Neural cell (in vitro differentiated cells): ENCODE data around the gene TMPRSS6.

Experiments used
- CTCF ChIP-seq: fragments of 450-650 bp; IDR thresholded peaks from 2 replicates; pipeline ENCODE4 v1.5.1; 2014; ENCODE audit warnings: antibody characterized with exemption, mild to moderate bottlenecking, moderate library complexity; ENCODE audit not compliant: poor library complexity, severe bottlenecking
- EP300 ChIP-seq: fragments of 450-650 bp; conservative IDR thresholded peaks from 2 replicates; pipeline ENCODE4 v1.6.1; 2014; ENCODE audit warnings: antibody characterized with exemption, mild to moderate bottlenecking, moderate library complexity; ENCODE audit not compliant: poor library complexity, severe bottlenecking
- EZH2 ChIP-seq: fragments of 200-600, 300-800 bp; shearing (Covaris generic), sonication (generic); IDR thresholded peaks from 2 replicates; pipeline ENCODE4 v1.6.1; 2014; ENCODE audit warnings: antibody characterized with exemption, low read length, borderline replicate concordance, mild to moderate bottlenecking; ENCODE audit not compliant: insufficient read depth, poor library complexity, severe bottlenecking
- MXI1 ChIP-seq: fragments of 450-650 bp; conservative IDR thresholded peaks from 2 replicates; pipeline ENCODE4 v1.6.1; 2014; ENCODE audit warnings: antibody characterized with exemption, mild to moderate bottlenecking; ENCODE audit not compliant: poor library complexity, severe bottlenecking
- POLR2AphosphoS5 ChIP-seq: IDR thresholded peaks from 2 replicates; pipeline ENCODE4 v1.6.1; 2012
- RAD21 ChIP-seq: fragments of 450-650 bp; conservative IDR thresholded peaks from 2 replicates; pipeline ENCODE4 v1.6.1; 2014; ENCODE audit warnings: antibody characterized with exemption, mild to moderate bottlenecking, moderate library complexity
- SMC3 ChIP-seq: fragments of 450-650 bp; conservative IDR thresholded peaks from 2 replicates; pipeline ENCODE4 v1.6.1; 2014; ENCODE audit warnings: antibody characterized with exemption, mild to moderate bottlenecking, moderate library complexity; ENCODE audit not compliant: poor library complexity
- TF ChIP-seq, protein P1 (sequence below): IDR thresholded peaks from 2 replicates; pipeline ENCODE4 v1.6.1; 2012; ENCODE audit warnings: borderline replicate concordance

DNA sequence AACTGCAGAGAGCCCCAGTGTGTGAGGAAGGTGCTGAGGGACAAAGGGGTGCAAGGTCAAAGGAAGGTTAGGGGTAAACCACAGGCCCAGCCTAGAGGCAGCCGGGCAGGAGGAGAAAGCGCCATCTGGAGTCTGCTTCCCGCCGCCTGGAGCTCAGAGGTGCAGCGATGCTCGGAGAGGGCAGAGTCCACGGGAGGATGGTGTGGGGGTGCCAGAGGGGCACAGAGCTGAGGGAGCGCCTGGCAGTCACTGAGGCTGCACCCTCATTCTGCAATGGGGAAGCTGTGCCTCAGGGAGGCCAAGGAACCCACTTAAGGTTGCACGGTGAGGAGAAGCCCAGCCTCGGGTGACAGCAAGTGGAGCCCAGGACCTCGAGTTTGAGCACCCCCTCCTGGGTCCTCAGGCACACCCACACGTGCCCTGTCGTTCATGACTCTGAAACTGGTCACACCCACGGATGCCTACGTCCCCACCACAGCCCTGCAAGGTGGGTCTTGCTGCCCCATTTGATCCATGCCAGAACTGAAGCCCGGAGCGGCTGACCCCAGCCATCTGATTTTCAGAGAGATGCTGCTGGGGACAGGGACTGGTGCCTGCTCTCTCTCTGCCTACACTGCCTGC is 38.6 kb upstream of the TMPRSS6 start:
- TF ChIP-seq CTCF (no peak), POLR2AphosphoS5 (no peak), EP300 (no peak), EZH2 (no peak), SMC3 (no peak), RAD21 (no peak), MXI1 (no peak)
- TF ChIP-seq, protein P1, sequence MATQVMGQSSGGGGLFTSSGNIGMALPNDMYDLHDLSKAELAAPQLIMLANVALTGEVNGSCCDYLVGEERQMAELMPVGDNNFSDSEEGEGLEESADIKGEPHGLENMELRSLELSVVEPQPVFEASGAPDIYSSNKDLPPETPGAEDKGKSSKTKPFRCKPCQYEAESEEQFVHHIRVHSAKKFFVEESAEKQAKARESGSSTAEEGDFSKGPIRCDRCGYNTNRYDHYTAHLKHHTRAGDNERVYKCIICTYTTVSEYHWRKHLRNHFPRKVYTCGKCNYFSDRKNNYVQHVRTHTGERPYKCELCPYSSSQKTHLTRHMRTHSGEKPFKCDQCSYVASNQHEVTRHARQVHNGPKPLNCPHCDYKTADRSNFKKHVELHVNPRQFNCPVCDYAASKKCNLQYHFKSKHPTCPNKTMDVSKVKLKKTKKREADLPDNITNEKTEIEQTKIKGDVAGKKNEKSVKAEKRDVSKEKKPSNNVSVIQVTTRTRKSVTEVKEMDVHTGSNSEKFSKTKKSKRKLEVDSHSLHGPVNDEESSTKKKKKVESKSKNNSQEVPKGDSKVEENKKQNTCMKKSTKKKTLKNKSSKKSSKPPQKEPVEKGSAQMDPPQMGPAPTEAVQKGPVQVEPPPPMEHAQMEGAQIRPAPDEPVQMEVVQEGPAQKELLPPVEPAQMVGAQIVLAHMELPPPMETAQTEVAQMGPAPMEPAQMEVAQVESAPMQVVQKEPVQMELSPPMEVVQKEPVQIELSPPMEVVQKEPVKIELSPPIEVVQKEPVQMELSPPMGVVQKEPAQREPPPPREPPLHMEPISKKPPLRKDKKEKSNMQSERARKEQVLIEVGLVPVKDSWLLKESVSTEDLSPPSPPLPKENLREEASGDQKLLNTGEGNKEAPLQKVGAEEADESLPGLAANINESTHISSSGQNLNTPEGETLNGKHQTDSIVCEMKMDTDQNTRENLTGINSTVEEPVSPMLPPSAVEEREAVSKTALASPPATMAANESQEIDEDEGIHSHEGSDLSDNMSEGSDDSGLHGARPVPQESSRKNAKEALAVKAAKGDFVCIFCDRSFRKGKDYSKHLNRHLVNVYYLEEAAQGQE, result no peak
